ENCODE data around the gene CFP. TPM values are rescaled to one million over a fixed set of nuclear protein-coding genes. Genes with fewer than 3 reads are reported as not detected.

Gene CFP
- total and polyA plus RNA-seq, 2 experiments from 2014 or later, result 0.17 to 0.23 TPM

DNA sequence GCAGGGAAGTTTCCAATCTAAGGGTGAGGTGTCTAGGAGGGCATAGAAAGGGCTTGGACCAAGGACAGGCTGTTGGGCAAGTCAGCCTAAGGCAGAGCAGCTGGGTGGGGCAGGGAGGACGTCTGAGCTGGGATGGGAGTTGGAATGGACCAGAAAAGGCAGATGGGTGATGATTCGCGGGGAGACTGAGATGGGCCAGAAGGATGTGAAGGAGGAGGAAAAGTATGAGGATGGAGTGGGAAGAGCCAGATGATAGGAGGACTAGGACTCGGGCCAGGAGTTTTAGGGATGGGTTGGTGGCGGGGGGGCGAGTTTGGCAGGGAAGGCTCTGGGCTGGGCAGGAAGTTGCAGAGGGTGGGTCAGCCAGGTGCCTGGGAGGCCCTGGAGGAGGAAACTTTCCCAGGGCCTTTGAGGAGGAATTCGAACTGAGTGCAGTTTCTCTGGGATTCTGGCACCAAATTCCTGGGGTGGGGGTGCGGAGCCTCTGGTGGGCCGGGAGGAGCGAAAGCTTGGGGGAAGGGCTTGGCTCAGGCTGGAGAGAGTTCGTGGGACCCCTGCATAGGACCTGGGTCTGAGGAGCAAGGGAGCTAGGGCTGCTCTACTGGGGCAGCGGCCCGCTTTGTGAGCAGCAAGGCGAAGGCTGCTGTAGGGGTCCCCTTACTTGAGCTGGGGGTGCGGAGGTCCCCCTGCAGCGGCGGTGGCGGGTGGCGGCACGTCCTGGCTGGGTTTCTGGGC is 56.2 kb downstream of the CFP start:
- no peaks in the 10 kb centered on the region for H3K79me2 ChIP-seq
- H3K9me2 ChIP-seq (replicated peaks; ENCODE audit: insufficient read depth), result no peaks in the 10 kb centered on the region
- 54% methylated on average over 13 of the region's 20 CpGs for WGBS (ENCODE audit: low lambda C conversion rate, missing lambda C conversion rate)
- TF ChIP-seq EZH2 (IDR thresholded peaks at IDR 0.05; ENCODE audit: borderline replicate concordance), result no peak
- no peaks in the 10 kb centered on the region for H3K9me3 ChIP-seq (ENCODE audit: low read depth)
- peak overlapping the region; percentile 13 for H3K4me3 ChIP-seq
- H3K4me1 ChIP-seq (ENCODE audit: insufficient read depth), result peaks cover 4% of the 10 kb centered on the region
- peak; percentile 61 for DNase-seq (ENCODE audit: low spot score)
- H3K36me3 ChIP-seq (replicated peaks; ENCODE audit: insufficient read depth, low read depth), result no peaks in the 10 kb centered on the region
- H3K27me3 ChIP-seq, result no peaks in the 10 kb centered on the region
- H4K20me1 ChIP-seq (ENCODE audit: insufficient read depth, poor library complexity, severe bottlenecking), result no peaks in the 10 kb centered on the region
- H2AFZ ChIP-seq, result no peak overlapping the region
- peak overlapping the region; percentile 89 for H3K27ac ChIP-seq
- H3K4me2 ChIP-seq, result peak overlapping the region; percentile 81

Small RNA genes within 50 kb of the gene (microRNA-seq; reads per million reads assigned to microRNA genes)
- gene MIR4769, result not detected

Small RNA genes within 50 kb of the gene (small RNA-seq; reads per million reads assigned to genes)
- not detected for gene MIR4769

Other genes with a start within 250 kb of the CFP start
- gene ZNF41, start 146.7 kb downstream of the CFP start, total RNA-seq, result 4.3 and 5.3 TPM in 2 replicates
- gene ZNF41, start 146.7 kb downstream of the CFP start, polyA plus RNA-seq, result 2.1 and 2.2 TPM in 2 replicates
- 29.8 and 44.0 TPM in 2 replicates for gene ARAF, start 68.7 kb downstream of the CFP start, total RNA-seq
- 86.7 and 89.6 TPM in 2 replicates for gene ARAF, start 68.7 kb downstream of the CFP start, polyA plus RNA-seq
- gene TIMP1, start 47.5 kb downstream of the CFP start, total RNA-seq, result 669 and 671 TPM in 2 replicates
- 4,849 and 5,452 TPM in 2 replicates for gene TIMP1, start 47.5 kb downstream of the CFP start, polyA plus RNA-seq
- gene SYN1, start 10.1 kb downstream of the CFP start, total RNA-seq, result 0.43 and 1.2 TPM in 2 replicates
- gene SYN1, start 10.1 kb downstream of the CFP start, polyA plus RNA-seq, result 3.7 and 4.6 TPM in 2 replicates
- gene ELK1, start 20.6 kb upstream of the CFP start, total RNA-seq, result 19.8 and 24.4 TPM in 2 replicates
- gene ELK1, start 20.6 kb upstream of the CFP start, polyA plus RNA-seq, result 29.6 and 32.0 TPM in 2 replicates
- 96.1 and 111 TPM in 2 replicates for gene UXT, start 29.2 kb upstream of the CFP start, total RNA-seq
- gene UXT, start 29.2 kb upstream of the CFP start, polyA plus RNA-seq, result 130 and 141 TPM in 2 replicates
- 4.6 and 10.9 TPM in 2 replicates for gene ZNF81, start 207.0 kb upstream of the CFP start, total RNA-seq
- 1.9 and 4.1 TPM in 2 replicates for gene ZNF81, start 207.0 kb upstream of the CFP start, polyA plus RNA-seq

All from hepatocyte (in vitro differentiated cells).